UCSD-AML1 (cell line): ENCODE measurements around the gene C1QTNF2.

Experiments used
- DNase-seq: peaks from one replicate; lab custom pipeline; 2025; ENCODE audit not compliant: unreplicated experiment; lab: John Stamatoyannopoulos, UW

C1QTNF2 gene

DNA sequence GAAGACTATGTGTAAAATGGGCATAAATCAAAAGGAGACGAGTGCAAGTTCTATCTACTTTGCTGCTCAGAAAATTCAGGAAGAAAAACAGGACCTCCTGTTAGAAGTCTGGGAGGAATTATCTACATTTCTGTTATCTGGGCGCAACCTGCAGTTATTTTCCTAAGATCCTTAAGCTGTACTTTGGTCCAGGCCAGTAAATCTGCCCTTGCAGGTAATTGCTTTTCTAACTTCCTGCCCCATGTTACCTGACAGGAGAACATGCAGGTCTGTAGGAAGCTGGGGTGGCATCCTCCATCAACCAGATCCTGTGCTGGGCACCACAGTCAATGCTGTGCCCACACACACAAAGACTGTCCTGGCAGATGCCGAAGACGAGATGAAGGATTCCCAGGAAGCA is 63.7 kb downstream of the C1QTNF2 start:
- DNase-seq, result no peak

DNA sequence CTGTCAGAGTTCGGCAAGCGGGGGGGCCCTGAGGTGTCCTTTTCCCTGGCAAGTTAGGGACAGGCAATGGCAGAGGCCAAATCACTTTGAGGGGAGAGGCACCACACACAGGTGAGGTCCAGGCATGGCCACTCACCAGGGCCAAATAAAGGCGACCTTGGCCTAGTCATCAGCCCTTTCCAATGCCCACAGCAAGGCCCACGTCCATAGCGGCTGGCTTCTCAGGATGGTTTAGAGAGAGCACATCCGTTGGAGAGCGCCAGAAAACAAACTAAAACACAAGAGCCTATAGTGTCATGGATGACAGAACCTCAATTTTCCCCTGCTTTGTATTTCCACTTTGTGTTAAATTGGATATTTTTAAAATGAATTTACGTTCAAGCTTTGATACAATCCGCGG is 65.1 kb downstream of the C1QTNF2 start:
- no peak for DNase-seq

DNA sequence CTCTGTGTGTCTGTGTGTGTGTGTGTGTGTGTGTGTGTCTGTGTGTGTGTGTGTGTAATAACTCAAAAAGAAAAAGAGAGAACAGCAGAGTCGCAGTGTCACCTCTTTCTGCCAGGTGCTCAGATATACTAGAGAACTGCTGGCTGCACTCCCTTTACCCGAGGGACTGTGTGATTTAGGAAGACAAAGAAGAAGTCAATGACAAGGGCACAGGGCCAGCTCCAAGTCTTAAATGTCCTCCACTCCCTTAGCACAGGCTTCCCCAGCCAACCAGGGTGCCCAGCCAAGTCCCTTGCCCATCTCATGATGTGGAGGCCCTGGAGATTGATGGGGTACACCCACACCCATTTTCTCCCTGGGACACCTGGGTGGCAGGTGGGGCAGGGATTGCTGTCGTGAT is 66.7 kb downstream of the C1QTNF2 start:
- DNase-seq, result no peak

DNA sequence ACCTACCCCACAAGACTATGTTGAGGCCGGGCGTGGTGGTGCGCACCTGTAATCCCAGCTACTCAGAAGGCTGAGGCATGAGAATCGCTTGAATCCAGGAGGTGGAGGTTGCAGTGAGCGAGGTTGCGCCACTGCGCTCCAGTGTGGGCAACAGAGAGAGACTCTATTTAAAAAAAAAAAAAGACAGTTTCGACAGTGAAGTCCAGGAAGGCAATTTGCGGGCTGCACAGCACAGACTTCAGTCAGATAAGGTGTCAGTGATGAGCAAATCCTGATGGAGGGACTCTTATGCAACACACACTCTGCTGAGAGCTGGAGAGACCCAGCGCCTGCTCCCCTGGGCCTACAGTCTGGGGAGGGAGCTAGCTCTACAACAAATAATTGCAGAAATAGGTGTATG is 72.2 kb downstream of the C1QTNF2 start:
- DNase-seq, result no peak

GRCh38 chr5:160297776-160298175 is 72.7 kb downstream of the C1QTNF2 start:
- DNase-seq, result no peak
